Measurements from ENCODE around the gene VAT1L. TPM values are rescaled to one million over a fixed set of nuclear protein-coding genes. Genes with fewer than 3 reads are reported as not detected.

The VAT1L gene
- total and polyA plus RNA-seq, 2 experiments from 2014 or later, result 3.1 to 5.9 TPM

DNA sequence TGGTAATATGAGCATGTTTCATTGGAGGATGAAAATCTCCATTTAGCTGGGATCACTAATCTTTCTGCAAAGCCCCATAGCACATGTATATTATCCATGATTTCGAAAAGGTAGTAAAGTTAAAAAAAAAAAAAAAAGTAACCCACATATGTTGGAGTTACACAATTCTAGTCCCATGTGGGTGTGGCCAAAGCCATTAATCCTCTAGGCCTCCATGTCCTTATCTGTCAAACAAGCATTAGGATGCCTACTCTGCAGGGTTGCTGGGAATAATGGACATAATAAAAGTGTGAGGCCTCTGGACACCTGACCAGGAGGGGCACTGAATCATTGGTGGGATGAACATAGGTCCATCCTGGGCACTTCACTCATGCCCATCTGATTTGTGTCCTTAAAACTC, 29.2 kb upstream of the VAT1L start:
- no peak overlapping the region for H2AFZ ChIP-seq
- no peak overlapping the region for H3K4me2 ChIP-seq
- TF ChIP-seq, protein P1, sequence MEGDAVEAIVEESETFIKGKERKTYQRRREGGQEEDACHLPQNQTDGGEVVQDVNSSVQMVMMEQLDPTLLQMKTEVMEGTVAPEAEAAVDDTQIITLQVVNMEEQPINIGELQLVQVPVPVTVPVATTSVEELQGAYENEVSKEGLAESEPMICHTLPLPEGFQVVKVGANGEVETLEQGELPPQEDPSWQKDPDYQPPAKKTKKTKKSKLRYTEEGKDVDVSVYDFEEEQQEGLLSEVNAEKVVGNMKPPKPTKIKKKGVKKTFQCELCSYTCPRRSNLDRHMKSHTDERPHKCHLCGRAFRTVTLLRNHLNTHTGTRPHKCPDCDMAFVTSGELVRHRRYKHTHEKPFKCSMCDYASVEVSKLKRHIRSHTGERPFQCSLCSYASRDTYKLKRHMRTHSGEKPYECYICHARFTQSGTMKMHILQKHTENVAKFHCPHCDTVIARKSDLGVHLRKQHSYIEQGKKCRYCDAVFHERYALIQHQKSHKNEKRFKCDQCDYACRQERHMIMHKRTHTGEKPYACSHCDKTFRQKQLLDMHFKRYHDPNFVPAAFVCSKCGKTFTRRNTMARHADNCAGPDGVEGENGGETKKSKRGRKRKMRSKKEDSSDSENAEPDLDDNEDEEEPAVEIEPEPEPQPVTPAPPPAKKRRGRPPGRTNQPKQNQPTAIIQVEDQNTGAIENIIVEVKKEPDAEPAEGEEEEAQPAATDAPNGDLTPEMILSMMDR (IDR thresholded peaks at IDR 0.05; ENCODE audit: poor library complexity), result no peak
- TF ChIP-seq EZH2phosphoT487 (IDR thresholded peaks at IDR 0.05; ENCODE audit: low read depth, severe bottlenecking, unreplicated experiment) (no peak), EZH2 (IDR thresholded peaks at IDR 0.05; ENCODE audit: borderline replicate concordance) (no peak)
- DNase-seq (ENCODE audit: low spot score), result no peak
- H3K36me3 ChIP-seq (replicated peaks; ENCODE audit: insufficient read depth, low read depth), result no peaks in the 10 kb centered on the region
- H3K9me3 ChIP-seq (ENCODE audit: low read depth), result no peaks in the 10 kb centered on the region
- 100% methylated on average over 1 of the region's 1 CpG for WGBS (ENCODE audit: low lambda C conversion rate, missing lambda C conversion rate)
- no peaks in the 10 kb centered on the region for H3K9me2 ChIP-seq (replicated peaks; ENCODE audit: insufficient read depth)
- no peaks in the 10 kb centered on the region for H3K79me2 ChIP-seq
- no peaks in the 10 kb centered on the region for H3K27me3 ChIP-seq
- no peak overlapping the region for H3K27ac ChIP-seq
- H3K4me1 ChIP-seq (ENCODE audit: insufficient read depth), result no peaks in the 10 kb centered on the region
- no peak overlapping the region for H3K4me3 ChIP-seq
- H4K20me1 ChIP-seq (ENCODE audit: insufficient read depth, poor library complexity, severe bottlenecking), result no peaks in the 10 kb centered on the region

- DNase-seq (ENCODE audit: low spot score), result no peak
- no peak overlapping the region for H3K4me2 ChIP-seq
- H3K9me3 ChIP-seq (ENCODE audit: low read depth), result no peaks in the 10 kb centered on the region
- 31% methylated on average over 3 of the region's 3 CpGs for WGBS (ENCODE audit: low lambda C conversion rate, missing lambda C conversion rate)
- no peaks in the 10 kb centered on the region for H3K9me2 ChIP-seq (replicated peaks; ENCODE audit: insufficient read depth)
- no peak overlapping the region for H2AFZ ChIP-seq
- TF ChIP-seq EZH2phosphoT487 (IDR thresholded peaks at IDR 0.05; ENCODE audit: low read depth, severe bottlenecking, unreplicated experiment) (no peak), EZH2 (IDR thresholded peaks at IDR 0.05; ENCODE audit: borderline replicate concordance) (no peak)
- TF ChIP-seq, protein P1 (IDR thresholded peaks at IDR 0.05; ENCODE audit: poor library complexity), result no peak
- no peaks in the 10 kb centered on the region for H3K36me3 ChIP-seq (replicated peaks; ENCODE audit: insufficient read depth, low read depth)
- no peaks in the 10 kb centered on the region for H4K20me1 ChIP-seq (ENCODE audit: insufficient read depth, poor library complexity, severe bottlenecking)
- no peaks in the 10 kb centered on the region for H3K4me1 ChIP-seq (ENCODE audit: insufficient read depth)
- no peak overlapping the region for H3K27ac ChIP-seq
- H3K79me2 ChIP-seq, result no peaks in the 10 kb centered on the region
- no peak overlapping the region for H3K4me3 ChIP-seq
- no peaks in the 10 kb centered on the region for H3K27me3 ChIP-seq
Observed at GRCh38 chr16:77759821-77760220, 28.5 kb upstream of the VAT1L start.

DNA sequence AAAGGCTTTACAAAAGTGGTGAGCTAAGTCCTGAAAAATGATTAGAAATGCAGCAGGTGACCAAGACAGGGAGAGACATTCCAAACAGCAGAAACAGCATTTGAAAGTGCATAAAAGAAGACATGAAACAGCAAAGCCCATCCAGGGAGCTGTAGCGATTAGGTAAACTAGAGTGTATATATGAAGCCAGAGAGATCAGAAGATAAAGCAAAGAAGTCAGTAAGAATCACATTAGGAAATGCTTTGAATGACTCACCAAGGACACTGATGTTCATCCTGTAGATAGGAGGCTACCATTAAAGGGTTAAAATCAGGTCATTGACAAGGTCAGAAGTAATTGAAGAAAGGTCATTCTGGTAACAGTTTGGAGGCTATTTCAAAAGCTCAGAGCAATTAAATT, 27.6 kb upstream of the VAT1L start:
- Histone ChIP-seq H2AFZ (no peak overlapping the region), H3K27me3 (no peaks in the 10 kb centered on the region), H3K36me3 (replicated peaks; ENCODE audit: insufficient read depth, low read depth) (no peaks in the 10 kb centered on the region), H3K4me3 (no peak overlapping the region), H3K4me1 (ENCODE audit: insufficient read depth) (no peaks in the 10 kb centered on the region), H3K79me2 (no peaks in the 10 kb centered on the region), H3K27ac (no peak overlapping the region), H3K9me2 (replicated peaks; ENCODE audit: insufficient read depth) (no peaks in the 10 kb centered on the region), H3K9me3 (ENCODE audit: low read depth) (no peaks in the 10 kb centered on the region), H3K4me2 (no peak overlapping the region), H4K20me1 (ENCODE audit: insufficient read depth, poor library complexity, severe bottlenecking) (no peaks in the 10 kb centered on the region)
- WGBS (ENCODE audit: low lambda C conversion rate, missing lambda C conversion rate), result 39% methylated on average over 1 of the region's 1 CpG
- no peak for DNase-seq (ENCODE audit: low spot score)
- TF ChIP-seq, protein P1 (IDR thresholded peaks at IDR 0.05; ENCODE audit: poor library complexity), result no peak
- TF ChIP-seq EZH2phosphoT487 (IDR thresholded peaks at IDR 0.05; ENCODE audit: low read depth, severe bottlenecking, unreplicated experiment), result no peak
- no peak for TF ChIP-seq EZH2 (IDR thresholded peaks at IDR 0.05; ENCODE audit: borderline replicate concordance)

- TF ChIP-seq EZH2phosphoT487 (IDR thresholded peaks at IDR 0.05; ENCODE audit: low read depth, severe bottlenecking, unreplicated experiment), result no peak
- no peak for TF ChIP-seq EZH2 (IDR thresholded peaks at IDR 0.05; ENCODE audit: borderline replicate concordance)
- TF ChIP-seq, protein P1 (IDR thresholded peaks at IDR 0.05; ENCODE audit: poor library complexity), result no peak
- Histone ChIP-seq H3K9me2 (replicated peaks; ENCODE audit: insufficient read depth) (no peaks in the 10 kb centered on the region), H2AFZ (no peak overlapping the region), H3K27me3 (no peaks in the 10 kb centered on the region), H3K4me1 (ENCODE audit: insufficient read depth) (no peaks in the 10 kb centered on the region), H3K9me3 (ENCODE audit: low read depth) (no peaks in the 10 kb centered on the region), H3K4me3 (no peak overlapping the region), H3K4me2 (no peak overlapping the region), H4K20me1 (ENCODE audit: insufficient read depth, poor library complexity, severe bottlenecking) (no peaks in the 10 kb centered on the region), H3K36me3 (replicated peaks; ENCODE audit: insufficient read depth, low read depth) (no peaks in the 10 kb centered on the region), H3K79me2 (no peaks in the 10 kb centered on the region), H3K27ac (no peak overlapping the region)
- WGBS (ENCODE audit: low lambda C conversion rate, missing lambda C conversion rate), result 48% methylated on average over 1 of the region's 1 CpG
- no peak for DNase-seq (ENCODE audit: low spot score)
Observed at GRCh38 chr16:77761204-77761603, 27.2 kb upstream of the VAT1L start.
